Karpas-422 (cell line): ENCODE data around the gene STK24. TPM values are rescaled to one million over a fixed set of nuclear protein-coding genes. Genes with fewer than 3 reads are reported as not detected.

Source experiments
- DNase-seq: peaks from one replicate; pipeline ENCODE4 v3.0.0-alpha.2; 2015
- H2AFZ ChIP-seq: fragments of 200-600 bp; sonication (generic); 2 replicates; pipeline ENCODE4 v1.6.1; 2014; ENCODE audit warnings: antibody characterized with exemption, low read length, mixed read lengths
- H3K27ac ChIP-seq: fragments of 200-600 bp; sonication (generic); 2 replicates; pipeline ENCODE4 v1.5.1; 2014; ENCODE audit warnings: mild to moderate bottlenecking, low read length, moderate library complexity
- H3K27me3 ChIP-seq: fragments of 200-600 bp; sonication (generic); 2 replicates; pipeline ENCODE4 v1.6.1; 2014; ENCODE audit warnings: low read length, mixed read lengths
- H3K36me3 ChIP-seq: fragments of 200-600 bp; sonication (generic); 2 replicates; pipeline ENCODE4 v1.6.1; 2014; ENCODE audit warnings: low read length, mixed read lengths; ENCODE audit not compliant: insufficient read depth
- H3K4me1 ChIP-seq: fragments of 200-600 bp; sonication (generic); 2 replicates; pipeline ENCODE4 v1.6.1; 2014; ENCODE audit warnings: mild to moderate bottlenecking, low read length, mixed read lengths
- H3K4me2 ChIP-seq: fragments of 200-600 bp; sonication (generic); 2 replicates; pipeline ENCODE4 v1.6.1; 2014; ENCODE audit warnings: low read length, low read depth, mild to moderate bottlenecking; ENCODE audit not compliant: poor library complexity, severe bottlenecking
- H3K4me3 ChIP-seq: fragments of 200-600 bp; sonication (generic); 2 replicates; pipeline ENCODE4 v1.5.1; 2014; ENCODE audit warnings: mild to moderate bottlenecking, antibody characterized with exemption, low read length, mixed read lengths
- H3K79me2 ChIP-seq: fragments of 200-600 bp; sonication (generic); 2 replicates; pipeline ENCODE4 v1.6.1; 2014; ENCODE audit warnings: mild to moderate bottlenecking, low read length, mixed read lengths
- H3K9ac ChIP-seq: fragments of 200-600 bp; sonication (generic); 2 replicates; pipeline ENCODE4 v1.6.0; 2014; ENCODE audit warnings: low read length
- H3K9me2 ChIP-seq: fragments of 200-600 bp; sonication (generic), shearing (Covaris generic); replicated peaks from 2 replicates; pipeline ENCODE4 v1.6.0; 2014; ENCODE audit warnings: mild to moderate bottlenecking, low read length, moderate library complexity; ENCODE audit not compliant: insufficient read depth
- H3K9me3 ChIP-seq: fragments of 300-700, 200-600 bp; sonication (generic); 2 replicates; pipeline ENCODE4 v1.6.1; 2014; ENCODE audit warnings: low read length, mixed read lengths
- H4K20me1 ChIP-seq: fragments of 200-600 bp; sonication (generic); 2 replicates; pipeline ENCODE4 v1.6.1; 2014; ENCODE audit warnings: mild to moderate bottlenecking, antibody characterized with exemption, low read length, low read depth; ENCODE audit not compliant: insufficient read depth
- total RNA-seq: library from RNA; depleted of rRNA; stranded (reverse); fragments of >200 nt; shearing (Covaris generic); gene quantifications from 2 replicates; pipeline ENCODE4 v1.2.3, GENCODE V29; 2014; ENCODE audit warnings: low replicate concordance

STK24 gene
- total RNA-seq, 1 experiment from 2014 or later: 107 TPM

- Histone ChIP-seq H3K27ac (no peak overlapping the region), H3K27me3 (no peaks in the 10 kb centered on the region), H3K9me3 (no peaks in the 10 kb centered on the region), H3K79me2 (no peaks in the 10 kb centered on the region), H3K36me3 (no peaks in the 10 kb centered on the region), H3K9me2 (no peaks in the 10 kb centered on the region), H4K20me1 (no peaks in the 10 kb centered on the region), H3K4me1 (no peaks in the 10 kb centered on the region), H3K9ac (no peak overlapping the region), H3K4me3 (no peak overlapping the region), H2AFZ (no peak overlapping the region), H3K4me2 (no peak overlapping the region)
- DNase-seq: no peak
Measured at GRCh38 chr13:98409281-98409680, 167.6 kb downstream of the STK24 start.

DNA sequence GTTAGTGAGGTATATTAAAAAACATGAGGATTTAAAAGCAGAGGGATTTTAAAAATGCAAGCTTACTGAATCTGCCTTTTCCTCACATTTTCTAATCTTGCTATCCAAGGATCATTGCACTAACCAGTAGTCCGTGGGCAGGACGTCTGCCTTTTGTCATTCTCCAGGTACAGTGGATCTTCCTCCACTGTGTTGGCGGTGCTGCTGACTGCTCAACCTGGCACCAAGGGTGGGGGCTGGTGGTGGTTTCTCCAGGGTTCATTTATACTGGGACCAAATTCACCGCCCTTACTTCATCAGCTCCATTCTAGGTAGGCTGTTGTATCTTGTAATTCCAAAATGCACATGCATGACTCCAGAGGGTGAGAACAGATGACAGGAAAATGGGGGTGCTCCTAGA lies 169.3 kb downstream of the STK24 start:
- H3K9ac ChIP-seq: no peak overlapping the region
- no peaks in the 10 kb centered on the region for H4K20me1 ChIP-seq
- H2AFZ ChIP-seq: no peak overlapping the region
- no peaks in the 10 kb centered on the region for H3K27me3 ChIP-seq
- no peak overlapping the region for H3K4me3 ChIP-seq
- no peaks in the 10 kb centered on the region for H3K4me1 ChIP-seq
- H3K27ac ChIP-seq: no peak overlapping the region
- H3K36me3 ChIP-seq: no peaks in the 10 kb centered on the region
- H3K4me2 ChIP-seq: no peak overlapping the region
- H3K9me3 ChIP-seq: no peaks in the 10 kb centered on the region
- no peaks in the 10 kb centered on the region for H3K9me2 ChIP-seq
- H3K79me2 ChIP-seq: no peaks in the 10 kb centered on the region
- DNase-seq: no peak

DNA sequence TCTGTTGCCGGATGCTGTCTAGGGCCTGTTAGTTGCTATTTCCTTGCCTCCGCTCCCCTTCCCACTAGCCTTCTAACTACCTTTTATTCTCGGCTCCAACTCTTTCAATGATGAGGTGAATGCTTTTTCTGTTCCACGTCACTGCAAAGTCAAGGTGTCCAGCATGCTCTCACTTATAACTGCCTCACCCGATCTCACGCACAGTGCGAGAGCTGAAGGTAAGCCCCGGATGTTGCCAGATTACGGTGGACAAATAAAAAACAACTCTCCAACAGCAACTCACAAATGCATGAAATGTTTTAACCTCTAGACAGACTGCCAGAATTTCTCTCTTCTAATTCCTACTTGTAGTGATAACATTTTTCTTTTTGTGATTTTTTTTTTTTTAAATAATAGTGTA lies 169.9 kb downstream of the STK24 start:
- no peak overlapping the region for H2AFZ ChIP-seq
- no peak overlapping the region for H3K4me2 ChIP-seq
- no peaks in the 10 kb centered on the region for H3K9me3 ChIP-seq
- H3K36me3 ChIP-seq: no peaks in the 10 kb centered on the region
- no peak overlapping the region for H3K27ac ChIP-seq
- H3K4me3 ChIP-seq: no peak overlapping the region
- H3K9ac ChIP-seq: no peak overlapping the region
- no peak for DNase-seq
- H3K79me2 ChIP-seq: no peaks in the 10 kb centered on the region
- no peaks in the 10 kb centered on the region for H3K9me2 ChIP-seq
- H4K20me1 ChIP-seq: no peaks in the 10 kb centered on the region
- H3K27me3 ChIP-seq: no peaks in the 10 kb centered on the region
- no peaks in the 10 kb centered on the region for H3K4me1 ChIP-seq

DNA sequence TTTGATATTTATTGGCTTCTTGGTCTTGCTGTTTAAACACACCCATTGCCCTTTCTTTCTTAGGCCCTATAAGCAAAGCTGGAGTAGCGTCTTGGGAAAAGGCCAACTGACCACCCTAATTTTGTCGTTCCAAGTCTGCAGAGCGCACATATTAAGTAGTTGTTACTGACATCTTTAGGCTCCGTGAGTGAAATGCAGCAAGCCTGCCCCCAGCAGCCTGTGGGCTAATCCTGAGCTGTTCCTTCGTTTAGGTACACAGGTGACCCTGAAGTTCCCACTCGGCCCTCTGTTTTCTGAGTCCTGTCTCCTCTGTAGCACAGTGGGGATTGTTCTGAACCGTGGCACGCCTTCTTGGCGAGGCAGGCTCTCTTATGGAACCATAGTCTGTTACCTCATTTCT lies 170.5 kb downstream of the STK24 start:
- no peaks in the 10 kb centered on the region for H3K9me2 ChIP-seq
- H3K4me3 ChIP-seq: no peak overlapping the region
- no peaks in the 10 kb centered on the region for H3K4me1 ChIP-seq
- no peak for DNase-seq
- no peak overlapping the region for H3K27ac ChIP-seq
- no peak overlapping the region for H3K4me2 ChIP-seq
- H2AFZ ChIP-seq: no peak overlapping the region
- no peaks in the 10 kb centered on the region for H3K36me3 ChIP-seq
- no peak overlapping the region for H3K9ac ChIP-seq
- H3K79me2 ChIP-seq: no peaks in the 10 kb centered on the region
- H3K27me3 ChIP-seq: no peaks in the 10 kb centered on the region
- H3K9me3 ChIP-seq: no peaks in the 10 kb centered on the region
- no peaks in the 10 kb centered on the region for H4K20me1 ChIP-seq

- Histone ChIP-seq H3K4me2 (no peak overlapping the region), H3K4me1 (no peaks in the 10 kb centered on the region), H3K79me2 (no peaks in the 10 kb centered on the region), H3K27ac (no peak overlapping the region), H3K27me3 (no peaks in the 10 kb centered on the region), H2AFZ (no peak overlapping the region), H4K20me1 (no peaks in the 10 kb centered on the region), H3K9me2 (no peaks in the 10 kb centered on the region), H3K36me3 (no peaks in the 10 kb centered on the region), H3K9ac (no peak overlapping the region), H3K4me3 (no peak overlapping the region), H3K9me3 (no peaks in the 10 kb centered on the region)
- no peak for DNase-seq
Measured at GRCh38 chr13:98405690-98406344, 171.1 kb downstream of the STK24 start.

DNA sequence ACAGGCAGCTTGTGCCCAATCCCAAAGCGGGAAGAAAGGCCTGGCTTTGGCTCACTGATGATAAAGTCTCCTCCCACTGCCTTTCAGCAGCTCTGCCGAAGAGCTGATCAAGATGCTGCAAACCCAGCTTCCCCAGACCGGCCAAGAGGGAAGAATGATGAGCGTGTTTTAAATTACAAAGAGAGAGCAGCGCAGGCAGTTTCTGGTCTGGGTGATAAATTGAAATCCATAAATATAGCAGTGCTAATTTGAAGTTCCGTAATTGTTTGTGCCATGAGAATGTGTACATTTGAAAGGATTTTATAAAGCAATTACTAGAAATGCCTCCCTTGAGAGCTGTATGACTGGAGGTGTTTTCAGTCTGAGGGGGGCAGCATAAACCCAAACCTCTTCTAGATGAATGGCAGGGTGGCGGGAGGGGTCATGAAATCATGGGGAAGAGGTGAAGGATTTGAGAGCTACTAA lies 171.8 kb downstream of the STK24 start:
- DNase-seq: no peak
- Histone ChIP-seq H3K9ac (no peak overlapping the region), H3K79me2 (no peaks in the 10 kb centered on the region), H3K9me2 (no peaks in the 10 kb centered on the region), H3K4me3 (no peak overlapping the region), H2AFZ (no peak overlapping the region), H3K27me3 (no peaks in the 10 kb centered on the region), H3K27ac (no peak overlapping the region), H3K36me3 (no peaks in the 10 kb centered on the region), H4K20me1 (no peaks in the 10 kb centered on the region), H3K9me3 (no peaks in the 10 kb centered on the region), H3K4me2 (no peak overlapping the region), H3K4me1 (no peaks in the 10 kb centered on the region)

- Histone ChIP-seq H3K9me2 (no peaks in the 10 kb centered on the region), H3K4me2 (no peak overlapping the region), H3K4me3 (no peak overlapping the region), H3K4me1 (no peaks in the 10 kb centered on the region), H3K9me3 (no peaks in the 10 kb centered on the region), H3K9ac (no peak overlapping the region), H4K20me1 (no peaks in the 10 kb centered on the region), H3K36me3 (no peaks in the 10 kb centered on the region), H2AFZ (no peak overlapping the region), H3K79me2 (no peaks in the 10 kb centered on the region), H3K27me3 (no peaks in the 10 kb centered on the region), H3K27ac (no peak overlapping the region)
- no peak for DNase-seq
Measured at GRCh38 chr13:98403076-98403475, 173.8 kb downstream of the STK24 start.

- Histone ChIP-seq H3K27me3 (no peaks in the 10 kb centered on the region), H4K20me1 (no peaks in the 10 kb centered on the region), H3K4me2 (no peak overlapping the region), H2AFZ (no peak overlapping the region), H3K79me2 (no peaks in the 10 kb centered on the region), H3K9me2 (no peaks in the 10 kb centered on the region), H3K4me1 (no peaks in the 10 kb centered on the region), H3K9ac (no peak overlapping the region), H3K4me3 (no peak overlapping the region), H3K27ac (no peak overlapping the region), H3K36me3 (no peaks in the 10 kb centered on the region), H3K9me3 (no peaks in the 10 kb centered on the region)
- DNase-seq: no peak
Measured at GRCh38 chr13:98401934-98402333, 175.0 kb downstream of the STK24 start.
